Measurements from ENCODE around the gene MYO7B.

The MYO7B gene

DNA sequence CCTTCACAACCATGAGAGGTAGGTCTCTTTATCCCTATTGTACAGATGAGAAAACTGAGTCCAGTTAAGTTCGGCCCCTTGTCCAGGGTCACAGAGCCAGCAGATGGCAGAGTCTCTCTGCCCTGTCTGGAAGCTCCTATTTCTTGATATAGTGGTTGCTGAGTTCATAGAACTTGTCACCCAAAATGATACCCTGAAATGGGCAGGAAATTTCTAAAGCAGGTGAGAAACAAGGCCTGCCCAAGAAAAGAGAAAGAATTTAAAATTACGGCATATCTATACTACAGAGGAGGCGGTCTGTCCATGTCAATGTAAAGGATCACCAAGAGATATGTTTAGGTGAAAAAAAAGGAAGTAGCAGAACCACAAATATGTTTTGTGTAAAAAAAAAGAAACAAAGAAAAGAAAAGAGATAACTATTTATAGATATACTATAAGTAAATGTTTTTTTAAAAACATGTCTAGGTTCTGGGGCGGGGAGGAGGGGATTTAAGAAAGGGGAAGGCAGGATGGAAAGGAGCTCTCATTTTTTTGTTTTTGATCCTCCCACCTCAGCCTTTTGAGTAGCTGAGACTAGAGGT is 39.8 kb downstream of the MYO7B start:
- DNase-seq = no peak

DNA sequence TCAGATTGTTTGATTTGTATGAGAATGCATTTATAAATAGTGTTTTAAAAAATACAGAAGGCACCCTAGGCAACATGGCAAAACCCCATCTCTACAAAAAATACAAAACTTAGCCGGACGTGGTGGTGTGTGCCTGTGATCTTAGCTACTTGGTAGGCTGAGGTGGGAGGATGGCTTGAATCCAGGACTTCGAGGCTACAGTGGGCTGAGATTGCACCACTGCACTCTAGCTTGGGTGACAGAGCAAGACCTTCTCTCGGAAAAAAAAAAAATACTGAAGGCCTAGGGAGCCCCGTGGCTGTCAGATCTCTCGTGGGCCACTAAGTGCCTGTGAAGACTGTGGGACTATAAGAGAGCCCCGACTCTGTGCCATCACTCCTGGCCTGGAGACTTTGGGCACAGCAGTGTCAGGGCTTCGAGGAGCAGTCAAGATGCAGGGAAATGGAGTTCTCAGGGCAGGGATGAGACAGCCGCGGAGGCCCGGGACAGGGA is 40.5 kb downstream of the MYO7B start:
- DNase-seq = no peak

DNA sequence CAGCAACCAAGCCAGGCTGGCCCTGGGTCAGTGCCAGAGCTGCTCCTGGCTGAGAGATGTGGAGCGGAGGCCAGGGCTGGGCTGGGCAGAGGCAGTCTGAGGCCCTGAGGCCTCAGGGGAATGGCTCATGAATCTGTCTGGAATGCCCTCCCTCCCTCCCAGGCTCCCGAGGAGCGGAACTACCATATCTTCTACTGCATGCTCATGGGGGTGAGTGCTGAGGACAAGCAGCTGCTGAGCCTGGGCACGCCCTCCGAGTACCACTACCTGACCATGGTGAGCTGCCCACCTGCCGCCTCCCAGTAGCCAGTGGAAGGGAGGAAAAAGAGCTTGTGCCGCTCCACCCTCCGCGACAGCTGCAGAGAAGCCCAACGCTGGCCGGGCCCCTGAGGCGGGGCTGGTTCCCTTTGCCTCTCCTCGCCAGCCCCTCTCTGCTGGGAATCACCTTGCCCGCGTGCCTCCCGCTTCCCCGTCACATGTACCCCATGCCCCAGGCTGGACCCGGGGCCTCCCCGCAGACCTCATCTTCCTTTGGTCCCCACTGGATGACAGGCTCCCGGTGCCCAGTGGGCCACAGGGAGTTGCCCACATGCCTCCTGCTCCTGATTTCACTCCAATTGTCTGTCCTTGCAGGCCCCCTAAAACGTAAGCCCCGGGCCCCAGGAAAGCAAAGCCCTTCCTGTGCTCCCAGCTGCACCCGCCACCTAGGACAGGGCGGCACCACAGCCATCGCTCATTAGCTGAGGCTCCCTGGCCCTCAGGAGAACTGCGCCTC is 41.1 kb downstream of the MYO7B start:
- DNase-seq = no peak

DNA sequence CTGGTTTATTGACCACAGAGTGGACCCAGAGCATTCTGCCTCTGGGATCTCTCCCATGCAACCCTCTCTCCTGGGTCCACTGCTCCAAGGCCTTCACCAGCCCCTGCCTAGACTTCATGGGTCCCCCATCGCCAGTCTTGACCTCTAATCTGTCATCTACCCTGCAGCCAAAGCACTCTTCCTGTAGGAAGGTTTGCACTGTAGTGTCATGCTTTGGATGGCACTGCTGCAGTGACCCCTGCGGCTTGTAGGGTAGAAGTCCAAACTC is 41.7 kb downstream of the MYO7B start:
- DNase-seq = no peak

DNA sequence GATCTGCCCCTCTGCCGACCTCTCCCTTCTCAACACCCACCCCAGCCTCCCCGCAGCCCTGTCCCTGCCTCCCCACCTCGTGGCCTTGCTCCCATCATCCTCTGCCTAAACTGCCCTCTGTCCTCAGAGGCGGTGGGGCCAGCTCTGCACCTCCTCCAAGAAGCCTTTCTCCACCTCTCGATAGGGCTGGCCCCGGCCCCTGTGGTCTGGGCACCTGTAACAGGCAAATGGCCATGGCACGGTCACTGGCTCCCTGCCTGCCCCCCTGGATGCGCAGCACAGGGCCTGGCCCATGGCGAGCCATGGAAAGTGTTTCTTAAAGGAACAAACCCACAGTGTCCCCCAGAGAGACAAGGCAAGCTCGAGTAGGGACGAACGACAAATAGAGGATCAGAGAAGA is 42.0 kb downstream of the MYO7B start:
- no peak for DNase-seq

DNA sequence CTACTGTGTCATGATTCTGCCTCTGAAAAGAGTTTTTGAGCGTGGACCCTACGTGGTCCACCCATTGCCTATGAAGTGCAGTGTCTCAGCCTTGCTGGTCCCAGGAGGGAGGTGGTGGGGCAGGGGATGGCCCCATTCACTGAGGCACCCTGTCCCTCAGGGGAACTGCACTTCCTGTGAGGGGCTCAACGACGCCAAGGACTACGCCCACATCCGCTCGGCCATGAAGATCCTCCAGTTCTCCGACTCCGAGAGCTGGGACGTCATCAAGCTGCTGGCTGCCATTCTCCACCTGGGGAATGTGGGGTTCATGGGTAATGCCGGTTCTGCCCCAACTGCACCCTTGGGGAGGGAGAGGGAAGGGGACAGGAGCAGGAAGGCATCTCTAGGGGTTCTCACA is 42.5 kb downstream of the MYO7B start:
- DNase-seq = no peak

DNA sequence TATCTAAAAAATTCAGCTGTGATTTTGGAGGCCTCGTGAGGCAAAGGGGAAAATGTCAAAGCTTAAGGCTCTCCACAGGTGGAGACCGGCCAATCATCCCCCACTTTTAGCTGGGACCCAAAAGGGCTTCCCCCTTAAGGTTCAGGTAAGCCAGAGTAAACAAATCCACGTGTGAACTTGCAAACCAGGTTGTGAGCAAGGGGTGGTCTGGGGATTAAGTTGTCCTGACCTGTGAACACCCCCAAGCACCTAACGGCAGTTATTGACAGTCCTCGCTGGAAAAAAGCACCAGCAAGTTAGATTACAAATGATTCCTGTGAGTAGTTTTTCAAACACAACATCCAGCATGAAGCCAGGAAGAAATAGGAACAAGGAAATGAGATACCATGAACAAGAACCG is 42.9 kb downstream of the MYO7B start:
- DNase-seq = no peak

DNA sequence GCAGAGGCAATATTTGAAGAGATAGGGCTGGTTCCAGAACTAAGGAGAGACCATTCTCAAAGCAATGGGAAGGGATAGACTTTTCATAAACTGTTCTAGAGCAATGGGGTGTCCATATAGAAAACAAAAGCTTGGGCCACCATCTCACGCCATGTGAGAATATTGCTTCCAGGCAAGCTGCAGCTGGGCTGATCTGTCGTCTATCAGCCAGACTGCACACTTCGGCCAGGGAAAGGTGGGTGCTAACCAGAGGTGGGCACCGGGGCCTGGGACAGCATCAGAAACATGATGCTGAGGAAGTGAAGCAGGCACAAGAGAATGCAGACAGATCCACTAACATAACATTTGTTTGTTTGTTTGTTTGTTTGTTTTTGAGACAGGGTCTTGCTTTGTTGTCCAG is 43.7 kb downstream of the MYO7B start:
- DNase-seq = no peak

DNA sequence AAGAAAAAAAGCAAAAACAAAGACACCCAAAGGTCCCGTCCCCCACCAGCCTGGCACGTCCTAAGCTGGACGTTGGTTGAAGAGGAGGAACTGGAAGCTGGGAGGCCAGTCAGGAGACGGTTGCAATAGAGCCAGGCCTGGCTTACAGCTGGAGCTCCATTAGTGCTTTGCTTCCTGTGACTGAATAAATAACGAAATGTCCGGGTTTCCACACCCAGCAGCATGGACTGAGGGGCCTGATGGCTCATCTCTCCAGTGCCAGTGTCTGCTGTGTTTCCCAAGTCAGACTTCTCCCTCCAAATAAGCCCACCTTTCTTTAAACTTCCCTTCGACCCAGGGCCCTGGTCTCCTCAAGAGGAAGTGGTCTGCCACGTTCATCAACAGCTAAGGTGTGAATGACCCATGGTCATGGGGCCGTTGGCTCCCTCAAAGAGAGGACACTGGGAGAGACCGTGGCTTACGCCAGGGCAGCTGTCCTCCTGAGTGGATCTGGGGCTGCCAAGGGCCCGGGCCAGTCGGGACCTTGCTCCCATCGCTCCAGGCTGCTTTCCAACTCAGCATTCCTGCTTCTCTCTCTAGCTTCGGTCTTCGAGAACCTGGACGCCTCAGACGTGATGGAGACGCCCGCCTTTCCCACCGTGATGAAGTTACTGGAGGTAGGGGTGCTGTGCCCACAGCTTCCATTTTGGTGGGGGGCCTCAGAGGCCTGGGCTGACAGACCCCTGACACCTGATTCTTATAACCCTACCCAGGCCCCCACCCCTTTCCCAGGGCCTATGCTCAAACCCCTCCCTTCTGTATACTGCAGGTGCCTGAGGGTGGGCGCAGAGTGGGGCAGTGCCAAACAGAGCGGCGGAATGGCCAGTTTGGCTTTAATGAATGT is 44.9 kb downstream of the MYO7B start:
- DNase-seq = no peak

DNA sequence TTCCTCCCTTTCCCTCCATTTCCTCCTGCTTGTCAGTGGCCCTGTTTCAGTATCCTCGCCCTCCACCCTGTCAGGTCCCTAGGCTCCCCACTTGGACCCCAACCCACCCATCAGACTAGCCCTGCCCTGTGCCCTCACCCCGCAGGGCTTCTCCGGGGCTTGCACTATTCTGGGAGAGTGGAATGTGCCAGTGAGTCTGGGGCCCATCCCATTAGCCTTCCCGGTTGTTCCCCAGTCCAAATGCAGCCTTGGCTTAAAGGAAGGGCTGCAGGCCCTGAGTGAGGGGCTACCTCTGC is 45.5 kb downstream of the MYO7B start:
- no peak for DNase-seq

DNA sequence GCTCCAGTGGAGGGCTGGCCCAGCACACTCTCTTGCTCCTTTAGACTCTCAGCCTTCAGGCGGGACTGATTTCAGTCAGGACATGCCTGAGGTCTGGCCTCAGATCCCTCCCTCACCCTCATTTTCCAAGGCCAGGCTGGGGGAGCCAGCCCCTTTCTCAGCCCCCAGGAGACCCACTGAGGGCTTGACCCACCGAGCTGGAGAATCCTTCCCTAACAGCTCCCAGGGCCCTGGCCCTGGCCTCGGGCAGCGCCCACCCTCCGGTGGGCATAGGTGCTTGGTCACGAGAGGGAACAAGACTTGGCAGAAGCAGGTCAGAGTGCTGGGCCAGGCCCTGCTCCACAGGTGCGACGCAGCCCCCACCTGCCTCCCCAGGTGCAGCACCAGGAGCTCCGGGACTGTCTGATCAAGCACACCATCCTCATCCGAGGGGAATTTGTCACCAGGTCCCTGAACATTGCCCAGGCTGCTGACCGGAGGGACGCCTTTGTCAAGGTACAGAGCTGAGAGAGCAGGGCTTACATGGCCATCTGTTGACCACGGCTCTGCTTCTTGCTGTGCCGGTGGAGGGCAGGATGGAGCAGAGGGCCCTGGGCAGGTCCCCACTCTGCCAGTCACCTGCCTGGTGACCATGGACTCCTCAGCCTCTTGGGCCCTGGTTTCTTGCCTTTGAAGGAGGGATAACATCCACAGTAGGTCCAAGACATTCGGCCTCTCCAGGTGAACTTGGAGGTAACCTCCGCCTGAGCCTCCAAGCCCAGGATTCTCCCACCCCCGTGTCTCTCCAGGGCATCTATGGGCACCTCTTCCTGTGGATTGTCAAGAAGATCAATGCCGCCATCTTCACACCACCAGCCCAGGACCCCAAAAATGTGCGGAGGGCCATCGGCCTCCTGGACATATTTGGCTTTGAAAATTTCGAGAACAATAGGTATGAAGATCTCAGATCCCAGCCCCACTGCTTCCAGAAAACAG is 46.3 kb downstream of the MYO7B start:
- no peak for DNase-seq

DNA sequence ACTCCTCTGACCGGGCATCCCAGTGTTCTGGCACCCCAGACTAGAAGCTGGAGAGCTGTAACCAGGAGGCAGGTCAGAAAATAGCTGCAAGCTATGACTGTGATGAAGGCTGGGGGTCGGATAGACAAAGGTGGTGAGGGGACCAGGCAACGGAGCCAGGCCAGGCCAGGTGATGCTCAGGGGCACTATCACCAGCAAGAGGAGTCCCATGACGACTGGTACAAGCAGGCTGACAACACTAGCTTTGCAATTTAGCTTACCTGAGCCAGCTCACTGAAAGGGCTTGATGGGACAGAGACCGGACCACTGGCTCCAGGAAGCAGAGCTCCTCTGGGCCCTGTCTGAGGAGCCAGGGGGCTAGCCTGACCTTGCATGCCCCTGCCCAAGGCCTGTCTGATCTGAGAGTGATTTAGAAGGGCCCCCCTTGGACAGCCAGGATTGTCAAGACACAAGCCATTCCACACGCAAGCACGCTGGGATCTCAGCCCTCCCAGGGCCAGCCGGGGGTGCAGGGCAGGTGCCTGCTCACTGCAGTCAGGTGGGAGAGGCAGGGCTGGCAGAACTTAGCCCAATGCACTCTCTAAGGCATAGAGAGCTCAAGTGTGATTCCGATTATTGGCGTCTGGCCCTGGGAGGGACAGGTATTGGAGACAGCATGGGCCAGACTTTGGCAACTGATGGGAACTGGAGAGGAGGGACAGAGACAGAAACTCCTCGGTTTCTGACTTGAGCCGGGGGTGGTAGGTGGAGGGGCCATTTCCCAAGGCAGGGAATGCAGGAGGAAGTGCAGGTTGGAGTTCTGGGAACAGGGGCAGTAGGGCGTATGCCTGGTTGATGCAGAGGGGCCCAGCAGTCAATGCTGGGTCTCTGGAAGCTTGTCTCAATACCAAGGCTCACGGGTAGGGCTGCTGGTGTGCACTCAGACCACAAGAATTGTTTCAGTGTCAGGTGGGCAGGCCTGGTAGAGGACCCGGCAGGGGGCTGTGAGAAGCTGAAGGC is 47.7 kb downstream of the MYO7B start:
- no peak for DNase-seq

DNA sequence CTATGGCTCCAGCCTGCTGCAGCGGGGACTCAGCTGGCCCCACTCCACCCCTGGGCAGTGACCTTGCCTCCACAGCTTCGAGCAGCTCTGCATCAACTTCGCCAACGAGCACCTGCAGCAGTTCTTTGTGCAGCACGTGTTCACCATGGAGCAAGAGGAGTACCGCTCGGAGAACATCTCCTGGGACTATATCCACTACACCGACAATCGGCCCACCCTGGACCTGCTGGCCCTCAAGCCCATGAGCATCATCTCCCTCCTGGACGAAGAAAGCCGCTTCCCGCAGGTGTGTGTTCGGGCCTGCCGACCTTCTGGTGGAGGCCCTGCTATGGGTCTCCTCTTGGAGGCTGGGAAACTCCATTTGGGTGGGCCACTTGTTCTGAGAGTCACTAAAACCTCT is 48.6 kb downstream of the MYO7B start:
- DNase-seq = no peak

DNA sequence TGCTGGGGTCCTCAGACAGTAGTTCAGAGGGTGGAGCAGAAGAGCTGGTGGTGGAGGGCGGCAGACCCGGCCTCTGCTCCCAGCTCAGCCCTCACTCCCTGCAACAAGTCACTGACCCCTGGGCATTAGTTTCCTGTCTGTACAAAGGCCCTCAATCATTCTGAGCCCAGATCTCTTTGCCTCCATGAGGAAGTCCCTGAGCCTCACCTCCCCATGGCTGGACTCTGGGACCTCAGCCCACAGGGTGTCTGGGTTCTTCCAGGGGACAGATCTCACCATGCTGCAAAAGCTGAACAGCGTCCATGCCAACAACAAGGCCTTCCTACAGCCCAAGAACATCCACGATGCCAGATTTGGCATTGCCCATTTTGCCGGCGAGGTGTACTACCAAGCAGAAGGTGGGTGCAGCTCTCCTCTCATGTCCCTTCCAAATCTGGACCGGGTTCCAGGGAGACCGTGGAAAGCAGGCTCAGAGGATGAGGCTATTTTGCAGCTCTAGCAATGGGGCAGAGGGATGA is 49.1 kb downstream of the MYO7B start:
- DNase-seq = no peak

DNA sequence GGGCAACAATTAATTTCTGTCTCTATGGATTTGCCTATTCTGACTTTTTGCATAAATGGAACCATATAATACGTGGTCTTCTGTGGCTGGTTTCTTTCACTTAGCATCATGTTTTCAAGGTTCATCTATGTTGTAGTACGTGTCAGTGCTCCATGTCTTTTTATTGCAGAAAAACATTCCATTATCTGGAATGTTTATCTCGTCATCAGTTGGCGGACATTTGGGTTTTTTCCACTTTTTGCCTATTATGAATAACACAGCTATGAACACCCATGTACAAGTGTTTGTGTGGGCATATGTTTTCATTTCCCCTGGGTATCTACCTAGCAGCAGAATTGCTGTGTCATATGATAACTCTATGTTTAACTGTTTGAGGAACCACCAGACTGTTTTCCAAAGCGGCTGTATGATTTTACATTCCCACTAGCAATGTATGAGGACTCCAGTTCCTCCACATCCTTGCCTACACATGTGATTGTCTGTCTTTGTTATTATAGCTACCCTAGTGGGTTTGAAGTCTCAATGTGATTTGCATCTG is 49.9 kb downstream of the MYO7B start:
- no peak for DNase-seq

DNA sequence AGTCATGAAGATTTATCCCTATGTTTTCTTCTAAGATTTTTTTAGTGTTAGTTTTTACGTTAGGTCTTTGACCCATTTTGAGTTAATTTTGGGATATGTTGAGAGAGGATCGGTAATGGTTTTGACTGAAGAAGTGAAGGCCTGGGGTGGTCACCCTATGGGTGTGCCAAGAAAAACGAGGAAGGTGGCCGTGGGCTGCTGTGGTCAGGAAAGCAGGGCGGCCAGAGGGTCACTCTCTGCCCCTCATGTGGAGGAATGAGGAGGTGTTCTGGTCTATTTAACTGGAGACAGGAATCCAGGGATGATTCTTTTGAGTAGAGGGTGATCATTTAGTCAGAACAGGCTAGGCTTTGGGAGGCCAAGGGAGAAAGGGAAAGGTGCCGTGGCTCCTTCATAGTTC is 50.7 kb downstream of the MYO7B start:
- DNase-seq = no peak

DNA sequence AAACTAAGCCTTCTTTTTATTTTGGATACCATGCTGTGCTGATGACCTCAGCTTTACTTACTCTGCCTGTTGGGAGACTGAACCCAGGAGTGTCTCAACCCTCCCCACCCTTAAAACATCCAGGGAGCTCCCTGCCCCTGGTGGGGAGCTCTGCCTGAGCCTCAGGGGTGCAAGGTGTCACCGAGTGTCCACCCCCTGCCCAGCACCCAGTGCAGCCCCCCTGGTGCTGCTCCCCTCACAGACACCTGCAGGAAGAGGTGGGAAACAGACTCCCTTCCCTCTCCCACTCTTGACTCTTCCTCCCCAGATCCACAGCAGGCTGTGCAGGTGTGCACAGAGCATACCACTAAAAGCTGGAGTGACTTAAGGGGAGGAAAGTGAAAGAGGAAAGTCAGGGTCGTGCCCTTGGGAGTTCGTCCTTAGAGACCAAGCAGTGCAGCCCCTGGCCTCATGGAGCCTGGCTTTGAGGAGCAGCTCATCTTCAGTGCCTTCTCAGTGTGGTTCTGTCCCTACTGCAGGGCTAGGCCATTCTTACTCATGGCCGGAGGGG is 51.3 kb downstream of the MYO7B start:
- no peak for DNase-seq

DNA sequence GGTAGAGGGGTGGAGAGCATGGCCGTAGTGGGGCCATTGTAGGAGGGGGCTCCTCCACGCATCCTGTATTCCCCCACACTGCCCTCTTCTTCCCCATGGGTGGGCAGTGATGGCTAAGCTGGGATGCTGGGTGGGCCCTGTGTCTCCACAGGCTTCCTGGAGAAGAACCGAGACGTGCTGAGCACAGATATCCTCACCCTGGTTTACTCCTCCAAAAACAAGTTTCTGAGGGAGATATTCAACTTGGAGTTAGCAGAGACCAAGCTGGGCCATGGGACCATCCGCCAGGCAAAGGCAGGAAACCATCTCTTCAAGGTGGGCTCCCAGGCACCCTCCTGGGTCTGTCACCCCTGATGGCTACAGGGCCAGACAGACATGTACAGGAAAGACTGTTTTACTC is 52.8 kb downstream of the MYO7B start:
- no peak for DNase-seq

DNA sequence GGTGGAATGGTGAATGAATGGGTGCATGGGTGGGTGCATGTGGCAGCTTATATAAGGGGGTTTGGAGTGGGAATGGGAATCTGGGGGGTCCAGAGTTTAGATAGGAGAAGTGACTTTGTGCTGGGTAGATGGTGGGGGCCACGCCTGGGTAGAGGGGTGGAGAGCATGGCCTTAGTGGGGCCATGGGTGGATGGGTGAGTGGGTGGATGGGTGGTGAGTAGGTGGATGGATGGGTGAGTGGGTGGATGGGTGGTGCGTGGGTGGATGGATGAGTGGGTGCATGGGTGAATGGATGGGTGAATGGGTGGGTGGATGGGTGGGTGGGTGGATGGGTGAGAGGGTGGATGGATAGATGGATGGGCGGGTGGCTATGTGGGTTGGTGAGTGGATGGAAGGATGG is 53.9 kb downstream of the MYO7B start:
- no peak for DNase-seq

DNA sequence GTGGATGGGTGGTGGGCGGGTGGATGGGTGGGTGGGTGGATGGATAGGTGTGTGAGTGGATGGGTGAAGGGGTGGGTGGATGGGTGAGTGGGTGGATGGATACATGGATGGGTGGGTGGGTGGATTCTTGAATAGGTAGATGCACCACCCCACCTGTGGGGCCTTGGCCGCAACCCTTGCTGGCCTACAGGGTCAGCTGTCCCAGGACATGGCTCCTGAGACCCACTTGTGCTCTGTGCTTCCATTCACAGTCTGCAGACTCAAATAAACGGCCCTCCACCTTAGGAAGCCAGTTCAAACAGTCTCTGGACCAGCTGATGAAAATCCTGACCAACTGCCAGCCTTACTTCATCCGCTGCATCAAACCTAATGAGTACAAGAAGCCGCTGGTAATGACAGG is 54.4 kb downstream of the MYO7B start:
- no peak for DNase-seq
